ENCODE measurements around the gene ELP4. TPM values are rescaled to one million over a fixed set of nuclear protein-coding genes. Genes with fewer than 3 reads are reported as not detected.

Gene ELP4
- total RNA-seq, 1 experiment from 2014 or later: 21.4 TPM

DNA sequence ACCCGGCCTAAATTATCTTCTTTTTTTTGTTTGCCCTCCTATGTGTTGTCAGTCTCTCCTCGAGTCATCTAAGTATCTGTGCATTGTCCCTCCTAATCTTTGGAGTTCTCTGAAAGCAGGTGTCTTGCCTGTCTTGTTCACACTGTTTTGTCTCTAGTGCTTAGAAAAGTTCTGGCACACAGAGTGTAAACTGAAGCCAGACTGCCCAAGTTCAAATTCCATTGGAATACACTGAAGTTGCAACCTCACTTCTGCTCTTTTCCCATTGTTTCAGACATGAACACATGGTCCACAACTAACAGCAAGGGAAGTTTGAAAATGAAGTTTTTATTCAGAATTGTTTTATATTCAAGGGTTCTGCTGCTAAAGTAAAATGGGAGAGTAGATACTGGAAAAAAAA, 262.8 kb downstream of the ELP4 start (continued):
- TF ChIP-seq EZH2phosphoT487 (IDR thresholded peaks at IDR 0.05; ENCODE audit: borderline replicate concordance) (no peak), ELF1 (IDR thresholded peaks at IDR 0.05; ENCODE audit: borderline replicate concordance, low read depth) (no peak), SP1 (IDR thresholded peaks at IDR 0.05; ENCODE audit: low read depth) (no peak), FOSL1 (IDR thresholded peaks at IDR 0.05; ENCODE audit: low read depth) (no peak), ZNF274 (IDR thresholded peaks at IDR 0.05; ENCODE audit: low read depth, low read length) (no peak)

DNA sequence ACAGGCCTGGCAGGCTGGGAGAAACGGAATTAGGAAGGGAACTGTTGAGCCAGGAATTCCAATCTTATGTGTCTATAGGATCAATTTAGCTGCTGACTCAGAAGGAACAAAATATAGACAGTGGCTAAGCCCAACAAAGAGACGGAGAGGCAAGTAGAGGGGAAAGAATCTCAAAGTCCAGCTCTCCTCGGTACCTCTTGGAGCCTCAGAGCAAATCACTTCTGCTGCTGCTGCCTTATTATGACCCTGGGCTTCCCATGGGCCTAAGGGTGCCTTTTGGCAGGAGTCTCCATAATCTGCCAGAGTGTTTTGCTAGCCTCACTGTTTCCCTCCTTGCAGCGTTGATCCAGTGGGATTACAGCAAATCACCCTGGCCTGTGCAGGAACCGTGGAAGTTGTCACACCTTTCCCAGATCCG, 269.8 kb downstream of the ELP4 start:
- Histone ChIP-seq H3K79me2 (ENCODE audit: insufficient read depth, low read length) (no peaks in the 10 kb centered on the region), H3K9ac (ENCODE audit: low read length) (no peak overlapping the region), H3K4me3 (replicated peaks in 1 of 2; ENCODE audit: low read depth in 1 of 2, low read length in 2 of 2) (no peak overlapping the region), H3K36me3 (ENCODE audit: control insufficient read depth in 1 of 2, insufficient read depth in 2 of 2, low read length in 2 of 2) (no peaks in the 10 kb centered on the region), H3K27ac (ENCODE audit: low read depth, low read length) (no peak overlapping the region), H3K4me2 (ENCODE audit: low read length) (no peak overlapping the region), H2AFZ (ENCODE audit: low read depth, low read length, poor library complexity, severe bottlenecking) (no peak overlapping the region), H3K9me2 (ENCODE audit: insufficient read depth) (no peaks in the 10 kb centered on the region), H3K27me3 (ENCODE audit: insufficient read depth, low read length) (no peaks in the 10 kb centered on the region), H4K20me1 (ENCODE audit: insufficient read depth) (no peaks in the 10 kb centered on the region), H3K4me1 (ENCODE audit: control insufficient read depth in 1 of 2, insufficient read depth in 2 of 2, low read length in 2 of 2) (no peaks in the 10 kb centered on the region), H3K9me3 (ENCODE audit: control insufficient read depth in 1 of 2, insufficient read depth in 1 of 2, low read depth in 1 of 2, low read length in 2 of 2) (no peaks in the 10 kb centered on the region)
- DNase-seq (ENCODE audit: low read depth, low spot score) (no peak), ATAC-seq (no peak)
- no peak for TF ChIP-seq FOSL1 (IDR thresholded peaks at IDR 0.05; ENCODE audit: low read depth)
- no peak for TF ChIP-seq ZNF274 (IDR thresholded peaks at IDR 0.05; ENCODE audit: low read depth, low read length)
- no peak for TF ChIP-seq RAD21 (IDR thresholded peaks at IDR 0.05; ENCODE audit: low read depth)
- no peak for TF ChIP-seq SP1 (IDR thresholded peaks at IDR 0.05; ENCODE audit: low read depth)
- intact Hi-C loops (cut with micrococcal nuclease): no loop called here
- BruUV-seq (replicated peaks): no TSS peak
- ChIA-PET CTCF (interaction anchor here (0.6 kb wide), 1 partner anchor 89 kb away, joined by 4 read pairs; no protein-coding TSS in a partner anchor), RAD21 (ENCODE audit: low non-redundant PET in 1 of 2, low total read pairs in 2 of 2, uncharacterized antibody in 2 of 2, unreplicated experiment in 2 of 2) (no interaction called here), POLR2A (no interaction called here)

DNA sequence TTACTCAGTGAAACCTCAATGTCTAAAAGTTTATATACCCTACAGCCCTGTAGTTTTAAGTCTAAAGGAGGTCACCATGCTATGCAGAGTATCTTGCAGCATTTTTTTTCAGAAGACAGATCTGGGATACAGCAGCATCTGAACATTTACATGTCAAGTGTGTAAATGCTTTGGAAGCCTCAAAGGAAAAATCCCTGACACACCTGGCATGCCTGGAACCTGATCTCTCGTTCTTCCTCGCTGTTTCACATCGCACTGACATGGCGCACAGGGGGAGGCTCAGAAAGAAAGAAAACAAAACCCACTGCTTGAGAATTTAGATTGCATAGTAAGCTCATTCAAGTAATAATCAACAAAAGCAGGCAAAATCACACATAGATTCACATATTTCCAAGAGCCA, 270.5 kb downstream of the ELP4 start:
- Histone ChIP-seq H3K4me1 (ENCODE audit: control insufficient read depth in 1 of 2, insufficient read depth in 2 of 2, low read length in 2 of 2) (no peaks in the 10 kb centered on the region), H3K9ac (ENCODE audit: low read length) (no peak overlapping the region), H3K4me2 (ENCODE audit: low read length) (no peak overlapping the region), H3K4me3 (replicated peaks in 1 of 2; ENCODE audit: low read depth in 1 of 2, low read length in 2 of 2) (no peak overlapping the region), H2AFZ (ENCODE audit: low read depth, low read length, poor library complexity, severe bottlenecking) (no peak overlapping the region), H3K9me3 (ENCODE audit: control insufficient read depth in 1 of 2, insufficient read depth in 1 of 2, low read depth in 1 of 2, low read length in 2 of 2) (no peaks in the 10 kb centered on the region), H3K79me2 (ENCODE audit: insufficient read depth, low read length) (no peaks in the 10 kb centered on the region), H3K36me3 (ENCODE audit: control insufficient read depth in 1 of 2, insufficient read depth in 2 of 2, low read length in 2 of 2) (no peaks in the 10 kb centered on the region), H3K9me2 (ENCODE audit: insufficient read depth) (no peaks in the 10 kb centered on the region), H3K27ac (ENCODE audit: low read depth, low read length) (no peak overlapping the region), H3K27me3 (ENCODE audit: insufficient read depth, low read length) (no peaks in the 10 kb centered on the region), H4K20me1 (ENCODE audit: insufficient read depth) (no peaks in the 10 kb centered on the region)
- ChIA-PET RAD21 (ENCODE audit: low non-redundant PET in 1 of 2, low total read pairs in 2 of 2, uncharacterized antibody in 2 of 2, unreplicated experiment in 2 of 2) (no interaction called here), POLR2A (no interaction called here), CTCF (no interaction called here)
- intact Hi-C loops (cut with micrococcal nuclease): no loop called here
- ATAC-seq (no peak), DNase-seq (ENCODE audit: low read depth, low spot score) (no peak)
- BruUV-seq (replicated peaks): no TSS peak
- TF ChIP-seq, protein P1, sequence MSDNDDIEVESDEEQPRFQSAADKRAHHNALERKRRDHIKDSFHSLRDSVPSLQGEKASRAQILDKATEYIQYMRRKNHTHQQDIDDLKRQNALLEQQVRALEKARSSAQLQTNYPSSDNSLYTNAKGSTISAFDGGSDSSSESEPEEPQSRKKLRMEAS (IDR thresholded peaks at IDR 0.05): no peak
- TF ChIP-seq SP1 (IDR thresholded peaks at IDR 0.05; ENCODE audit: low read depth) (no peak), POLR2A (IDR thresholded peaks at IDR 0.05; ENCODE audit: borderline replicate concordance, extremely low read depth, insufficient read depth, insufficient read length) (no peak), EGR1 (IDR thresholded peaks at IDR 0.05; ENCODE audit: low read depth) (no peak), SIN3A (IDR thresholded peaks at IDR 0.05; ENCODE audit: low read depth) (no peak), FOSL1 (IDR thresholded peaks at IDR 0.05; ENCODE audit: low read depth) (no peak), ELF1 (IDR thresholded peaks at IDR 0.05; ENCODE audit: borderline replicate concordance, low read depth) (no peak), YY1 (IDR thresholded peaks at IDR 0.05; ENCODE audit: extremely low read depth, insufficient replicate concordance, low read depth, low read length) (no peak), CEBPB (IDR thresholded peaks at IDR 0.05; ENCODE audit: low read depth) (no peak), EZH2phosphoT487 (IDR thresholded peaks at IDR 0.05; ENCODE audit: borderline replicate concordance) (no peak), POLR2AphosphoS5 (IDR thresholded peaks at IDR 0.05; ENCODE audit: low read depth, low read length) (no peak), JUND (IDR thresholded peaks at IDR 0.05) (no peak)
- TF ChIP-seq, protein P2, sequence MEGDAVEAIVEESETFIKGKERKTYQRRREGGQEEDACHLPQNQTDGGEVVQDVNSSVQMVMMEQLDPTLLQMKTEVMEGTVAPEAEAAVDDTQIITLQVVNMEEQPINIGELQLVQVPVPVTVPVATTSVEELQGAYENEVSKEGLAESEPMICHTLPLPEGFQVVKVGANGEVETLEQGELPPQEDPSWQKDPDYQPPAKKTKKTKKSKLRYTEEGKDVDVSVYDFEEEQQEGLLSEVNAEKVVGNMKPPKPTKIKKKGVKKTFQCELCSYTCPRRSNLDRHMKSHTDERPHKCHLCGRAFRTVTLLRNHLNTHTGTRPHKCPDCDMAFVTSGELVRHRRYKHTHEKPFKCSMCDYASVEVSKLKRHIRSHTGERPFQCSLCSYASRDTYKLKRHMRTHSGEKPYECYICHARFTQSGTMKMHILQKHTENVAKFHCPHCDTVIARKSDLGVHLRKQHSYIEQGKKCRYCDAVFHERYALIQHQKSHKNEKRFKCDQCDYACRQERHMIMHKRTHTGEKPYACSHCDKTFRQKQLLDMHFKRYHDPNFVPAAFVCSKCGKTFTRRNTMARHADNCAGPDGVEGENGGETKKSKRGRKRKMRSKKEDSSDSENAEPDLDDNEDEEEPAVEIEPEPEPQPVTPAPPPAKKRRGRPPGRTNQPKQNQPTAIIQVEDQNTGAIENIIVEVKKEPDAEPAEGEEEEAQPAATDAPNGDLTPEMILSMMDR (IDR thresholded peaks at IDR 0.05 in 2 of 3, conservative IDR thresholded peaks at IDR 0.05 in 1 of 3; ENCODE audit: borderline replicate concordance in 1 of 3, insufficient read depth in 1 of 3, low read depth in 2 of 3, low read length in 2 of 3): no peak

Measured in HCT116 (cell line).